WTC11 (cell line): Measurements from ENCODE around the gene OXSR1. TPM values are rescaled to one million over a fixed set of nuclear protein-coding genes. Genes with fewer than 3 reads are reported as not detected.

Experiments used
- ATAC-seq: fragments of 200-7000 bp; cut with Tn5 transposase; 2 replicates; pipeline ENCODE4 v1.10.0; 2021; ENCODE audit warnings: mild to moderate bottlenecking, moderate library complexity
- CTCF ChIA-PET: fragments of 300-600 bp; sonication (Branson Sonifier 250); formaldehyde crosslinking; loops from one replicate; lab custom pipeline; 2021; ENCODE audit warnings: antibody characterized with exemption; lab: Charles Lee
- POLR2A ChIA-PET: fragments of 350-600 bp; sonication (Branson Sonifier 250); formaldehyde crosslinking; loops from one replicate; lab custom pipeline; 2021; ENCODE audit warnings: antibody characterized with exemption; lab: Charles Lee
- DNase-seq: peaks from one replicate; pipeline ENCODE4 v3.0.0; 2021; ENCODE audit warnings: low spot score
- H3K27ac Mint-ChIP-seq: 2 replicates; pipeline ENCODE4 v1.8.0; 2021; ENCODE audit warnings: mixed read lengths
- H3K27me3 Mint-ChIP-seq: 2 replicates; pipeline ENCODE4 v1.8.0; 2021; ENCODE audit warnings: low read depth, mild to moderate bottlenecking, moderate library complexity, mixed read lengths
- H3K36me3 Mint-ChIP-seq: 2 replicates; pipeline ENCODE4 v1.8.0; 2021; ENCODE audit warnings: mixed read lengths
- H3K4me1 Mint-ChIP-seq: 2 replicates; pipeline ENCODE4 v1.8.0; 2022; ENCODE audit warnings: mixed read lengths
- H3K4me3 Mint-ChIP-seq: 2 replicates; pipeline ENCODE4 v1.8.0; 2021; ENCODE audit warnings: mild to moderate bottlenecking, moderate library complexity, mixed read lengths
- H3K9me3 Mint-ChIP-seq: 2 replicates; pipeline ENCODE4 v1.8.0; 2021; ENCODE audit warnings: mixed read lengths
- ATF1 ChIP-seq: sonication (generic); formaldehyde crosslinking; IDR thresholded peaks from 2 replicates; pipeline ENCODE4 v1.8.1; 2023; ENCODE audit warnings: mild to moderate bottlenecking, moderate library complexity, missing genetic modification reagents
- ELF4 ChIP-seq: sonication (generic); formaldehyde crosslinking; IDR thresholded peaks from 2 replicates; pipeline ENCODE4 v1.8.1; 2022; ENCODE audit warnings: low read depth, mild to moderate bottlenecking, moderate library complexity, missing genetic modification reagents
- ETV6 ChIP-seq: sonication (generic); formaldehyde crosslinking; IDR thresholded peaks from 2 replicates; pipeline ENCODE4 v1.8.1; 2022; ENCODE audit warnings: mild to moderate bottlenecking, missing genetic modification reagents
- FOXJ3 ChIP-seq: sonication (generic); formaldehyde crosslinking; IDR thresholded peaks from 2 replicates; pipeline ENCODE4 v1.9.0; 2021; ENCODE audit warnings: missing genetic modification reagents, mild to moderate bottlenecking, borderline replicate concordance
- FOXK1 ChIP-seq: sonication (generic); formaldehyde crosslinking; IDR thresholded peaks from 2 replicates; pipeline ENCODE4 v1.8.0; 2022; ENCODE audit warnings: mild to moderate bottlenecking, moderate library complexity, missing genetic modification reagents
- GABPB1 ChIP-seq: sonication (generic); formaldehyde crosslinking; IDR thresholded peaks from 2 replicates; pipeline ENCODE4 v1.8.1; 2023; ENCODE audit warnings: mild to moderate bottlenecking, missing genetic modification reagents
- GRHL2 ChIP-seq: fragments of 250-450 bp; sonication (Bioruptor Pico); IDR thresholded peaks from 2 replicates; pipeline ENCODE4 v1.8.0; 2022; ENCODE audit warnings: mild to moderate bottlenecking, moderate library complexity; ENCODE audit not compliant: insufficient replicate concordance, severe bottlenecking
- NR3C1 ChIP-seq: sonication (generic); formaldehyde crosslinking; conservative IDR thresholded peaks from 2 replicates; pipeline ENCODE4 v1.8.1; 2023; ENCODE audit warnings: low read depth, mild to moderate bottlenecking, missing genetic modification reagents
- RELA ChIP-seq: sonication (generic); formaldehyde crosslinking; IDR thresholded peaks from 2 replicates; pipeline ENCODE4 v1.8.1; 2022; ENCODE audit warnings: missing genetic modification reagents, mild to moderate bottlenecking, borderline replicate concordance
- SMAD4 ChIP-seq: sonication (generic); formaldehyde crosslinking; IDR thresholded peaks from 2 replicates; pipeline ENCODE4 v1.8.0; 2022; ENCODE audit warnings: mild to moderate bottlenecking, missing genetic modification reagents
- ZNF138 ChIP-seq: sonication (generic); formaldehyde crosslinking; conservative IDR thresholded peaks from 2 replicates; pipeline ENCODE4 v1.8.1; 2022; ENCODE audit warnings: mild to moderate bottlenecking, moderate library complexity, missing genetic modification reagents
- ZNF396 ChIP-seq: fragments of 250-450 bp; sonication (Bioruptor Pico); IDR thresholded peaks from 2 replicates; pipeline ENCODE4 v1.8.0; 2021; ENCODE audit warnings: mild to moderate bottlenecking, moderate library complexity, borderline replicate concordance
- total RNA-seq: library from RNA; stranded (reverse); gene quantifications from 3 replicates; pipeline ENCODE4 v1.2.3, GENCODE V29; 2021
- TF ChIP-seq, protein P1 (sequence below): sonication (generic); formaldehyde crosslinking; IDR thresholded peaks from 2 replicates; pipeline ENCODE4 v1.8.1; 2022; ENCODE audit warnings: mild to moderate bottlenecking, missing genetic modification reagents, moderate library complexity, borderline replicate concordance
- TF ChIP-seq, protein P2 (sequence below): fragments of 250-450 bp; sonication (Bioruptor Pico); IDR thresholded peaks from 2 replicates; pipeline ENCODE4 v1.8.0; 2021; ENCODE audit warnings: mild to moderate bottlenecking
- TF ChIP-seq, protein P3 (sequence below): fragments of 250-450 bp; sonication (Bioruptor Pico); IDR thresholded peaks from 2 replicates; pipeline ENCODE4 v2.1.2; 2022; ENCODE audit warnings: mild to moderate bottlenecking, moderate library complexity
- TF ChIP-seq, protein P4 (sequence below): sonication (generic); formaldehyde crosslinking; IDR thresholded peaks from 2 replicates; pipeline ENCODE4 v1.8.0; 2023; ENCODE audit warnings: missing genetic modification reagents
- TF ChIP-seq, protein P5 (sequence below): sonication (generic); formaldehyde crosslinking; IDR thresholded peaks from 2 replicates; pipeline ENCODE4 v1.8.1; 2022; ENCODE audit warnings: missing genetic modification reagents, borderline replicate concordance
- TF ChIP-seq, protein P6 (sequence below): sonication (generic); formaldehyde crosslinking; IDR thresholded peaks from 2 replicates; pipeline ENCODE4 v1.8.0; 2022; ENCODE audit warnings: missing genetic modification reagents

The OXSR1 gene
- total RNA-seq, 1 experiment from 2014 or later, result 50.6 TPM

DNA sequence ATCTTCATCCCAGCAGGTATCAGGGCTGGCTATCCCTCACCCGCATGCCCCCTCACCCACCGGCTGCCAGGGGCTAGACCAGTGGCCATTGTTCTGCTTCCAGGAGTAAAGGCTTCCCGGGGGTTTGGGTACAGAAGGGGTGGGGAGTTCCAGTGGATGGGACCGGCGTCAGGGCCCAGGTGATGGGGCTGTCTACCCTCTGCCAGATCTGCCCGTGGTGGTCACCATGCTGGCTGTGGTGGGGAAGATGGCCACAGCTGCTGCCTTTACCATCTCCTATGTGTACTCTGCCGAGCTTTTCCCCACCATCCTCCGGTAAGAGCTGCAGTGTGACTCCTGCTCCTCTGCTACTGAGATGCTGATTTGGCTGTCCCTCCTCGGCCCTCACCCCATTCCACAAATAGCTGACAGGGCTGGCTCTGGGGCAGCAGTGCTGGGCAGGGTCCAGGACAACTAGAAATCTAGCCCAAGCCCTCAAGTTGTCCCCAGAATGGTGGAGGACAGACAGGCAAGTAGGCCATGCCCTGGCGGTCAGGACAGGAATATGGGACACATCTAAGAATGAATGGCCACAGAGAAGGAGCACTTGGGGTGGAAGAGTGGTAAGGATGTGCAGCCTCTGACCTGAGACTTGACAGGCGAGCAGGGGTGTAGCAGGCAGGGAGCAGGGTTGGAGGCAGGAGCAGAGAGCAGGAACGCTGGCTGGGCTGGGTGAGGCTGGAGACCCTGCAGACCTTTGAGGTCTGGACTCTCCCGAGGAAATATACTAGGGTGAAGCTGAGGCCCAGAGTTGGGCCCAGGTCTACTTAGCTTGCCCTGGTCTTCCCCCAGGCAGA lies 111.0 kb downstream of the OXSR1 start:
- CTCF ChIA-PET, result no interaction called here

More for the DNA sequence above, 111.0 kb downstream of the OXSR1 start:
- Mint-ChIP-seq H3K4me3 (no peak overlapping the region), H3K27me3 (no peaks in the 10 kb centered on the region), H3K27ac (no peak overlapping the region), H3K4me1 (no peaks in the 10 kb centered on the region), H3K9me3 (no peaks in the 10 kb centered on the region), H3K36me3 (no peaks in the 10 kb centered on the region)
- DNase-seq (no peak), ATAC-seq (no peak)
- POLR2A ChIA-PET, result no interaction called here
- TF ChIP-seq, protein P1, sequence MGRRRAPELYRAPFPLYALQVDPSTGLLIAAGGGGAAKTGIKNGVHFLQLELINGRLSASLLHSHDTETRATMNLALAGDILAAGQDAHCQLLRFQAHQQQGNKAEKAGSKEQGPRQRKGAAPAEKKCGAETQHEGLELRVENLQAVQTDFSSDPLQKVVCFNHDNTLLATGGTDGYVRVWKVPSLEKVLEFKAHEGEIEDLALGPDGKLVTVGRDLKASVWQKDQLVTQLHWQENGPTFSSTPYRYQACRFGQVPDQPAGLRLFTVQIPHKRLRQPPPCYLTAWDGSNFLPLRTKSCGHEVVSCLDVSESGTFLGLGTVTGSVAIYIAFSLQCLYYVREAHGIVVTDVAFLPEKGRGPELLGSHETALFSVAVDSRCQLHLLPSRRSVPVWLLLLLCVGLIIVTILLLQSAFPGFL, result no peak
- no peak for TF ChIP-seq ZNF138 (CRISPR knock-in tag)
- TF ChIP-seq, protein P2, sequence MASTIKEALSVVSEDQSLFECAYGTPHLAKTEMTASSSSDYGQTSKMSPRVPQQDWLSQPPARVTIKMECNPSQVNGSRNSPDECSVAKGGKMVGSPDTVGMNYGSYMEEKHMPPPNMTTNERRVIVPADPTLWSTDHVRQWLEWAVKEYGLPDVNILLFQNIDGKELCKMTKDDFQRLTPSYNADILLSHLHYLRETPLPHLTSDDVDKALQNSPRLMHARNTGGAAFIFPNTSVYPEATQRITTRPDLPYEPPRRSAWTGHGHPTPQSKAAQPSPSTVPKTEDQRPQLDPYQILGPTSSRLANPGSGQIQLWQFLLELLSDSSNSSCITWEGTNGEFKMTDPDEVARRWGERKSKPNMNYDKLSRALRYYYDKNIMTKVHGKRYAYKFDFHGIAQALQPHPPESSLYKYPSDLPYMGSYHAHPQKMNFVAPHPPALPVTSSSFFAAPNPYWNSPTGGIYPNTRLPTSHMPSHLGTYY, result no peak
- TF ChIP-seq FOXK1 (CRISPR knock-in tag), result no peak
- TF ChIP-seq, protein P3, sequence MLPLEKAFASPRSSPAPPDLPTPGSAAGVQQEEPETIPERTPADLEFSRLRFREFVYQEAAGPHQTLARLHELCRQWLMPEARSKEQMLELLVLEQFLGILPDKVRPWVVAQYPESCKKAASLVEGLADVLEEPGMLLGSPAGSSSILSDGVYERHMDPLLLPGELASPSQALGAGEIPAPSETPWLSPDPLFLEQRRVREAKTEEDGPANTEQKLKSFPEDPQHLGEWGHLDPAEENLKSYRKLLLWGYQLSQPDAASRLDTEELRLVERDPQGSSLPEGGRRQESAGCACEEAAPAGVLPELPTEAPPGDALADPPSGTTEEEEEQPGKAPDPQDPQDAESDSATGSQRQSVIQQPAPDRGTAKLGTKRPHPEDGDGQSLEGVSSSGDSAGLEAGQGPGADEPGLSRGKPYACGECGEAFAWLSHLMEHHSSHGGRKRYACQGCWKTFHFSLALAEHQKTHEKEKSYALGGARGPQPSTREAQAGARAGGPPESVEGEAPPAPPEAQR, result no peak
- no peak for TF ChIP-seq ATF1 (CRISPR knock-in tag)
- TF ChIP-seq ZNF396 (CRISPR knock-in tag), result no peak
- TF ChIP-seq FOXJ3, result no peak
- no peak for TF ChIP-seq GABPB1 (CRISPR knock-in tag)
- no peak for TF ChIP-seq RELA (CRISPR knock-in tag)
- TF ChIP-seq, protein P4, sequence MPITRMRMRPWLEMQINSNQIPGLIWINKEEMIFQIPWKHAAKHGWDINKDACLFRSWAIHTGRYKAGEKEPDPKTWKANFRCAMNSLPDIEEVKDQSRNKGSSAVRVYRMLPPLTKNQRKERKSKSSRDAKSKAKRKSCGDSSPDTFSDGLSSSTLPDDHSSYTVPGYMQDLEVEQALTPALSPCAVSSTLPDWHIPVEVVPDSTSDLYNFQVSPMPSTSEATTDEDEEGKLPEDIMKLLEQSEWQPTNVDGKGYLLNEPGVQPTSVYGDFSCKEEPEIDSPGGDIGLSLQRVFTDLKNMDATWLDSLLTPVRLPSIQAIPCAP, result no peak
- no peak for TF ChIP-seq ELF4 (CRISPR knock-in tag)
- TF ChIP-seq, protein P5, sequence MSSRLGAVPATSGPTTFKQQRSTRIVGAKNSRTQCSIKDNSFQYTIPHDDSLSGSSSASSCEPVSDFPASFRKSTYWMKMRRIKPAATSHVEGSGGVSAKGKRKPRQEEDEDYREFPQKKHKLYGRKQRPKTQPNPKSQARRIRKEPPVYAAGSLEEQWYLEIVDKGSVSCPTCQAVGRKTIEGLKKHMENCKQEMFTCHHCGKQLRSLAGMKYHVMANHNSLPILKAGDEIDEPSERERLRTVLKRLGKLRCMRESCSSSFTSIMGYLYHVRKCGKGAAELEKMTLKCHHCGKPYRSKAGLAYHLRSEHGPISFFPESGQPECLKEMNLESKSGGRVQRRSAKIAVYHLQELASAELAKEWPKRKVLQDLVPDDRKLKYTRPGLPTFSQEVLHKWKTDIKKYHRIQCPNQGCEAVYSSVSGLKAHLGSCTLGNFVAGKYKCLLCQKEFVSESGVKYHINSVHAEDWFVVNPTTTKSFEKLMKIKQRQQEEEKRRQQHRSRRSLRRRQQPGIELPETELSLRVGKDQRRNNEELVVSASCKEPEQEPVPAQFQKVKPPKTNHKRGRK (CRISPR knock-in tag), result no peak
- no peak for TF ChIP-seq GRHL2 (CRISPR knock-in tag)
- TF ChIP-seq NR3C1, result no peak
- no peak for TF ChIP-seq SMAD4
- TF ChIP-seq, protein P6, sequence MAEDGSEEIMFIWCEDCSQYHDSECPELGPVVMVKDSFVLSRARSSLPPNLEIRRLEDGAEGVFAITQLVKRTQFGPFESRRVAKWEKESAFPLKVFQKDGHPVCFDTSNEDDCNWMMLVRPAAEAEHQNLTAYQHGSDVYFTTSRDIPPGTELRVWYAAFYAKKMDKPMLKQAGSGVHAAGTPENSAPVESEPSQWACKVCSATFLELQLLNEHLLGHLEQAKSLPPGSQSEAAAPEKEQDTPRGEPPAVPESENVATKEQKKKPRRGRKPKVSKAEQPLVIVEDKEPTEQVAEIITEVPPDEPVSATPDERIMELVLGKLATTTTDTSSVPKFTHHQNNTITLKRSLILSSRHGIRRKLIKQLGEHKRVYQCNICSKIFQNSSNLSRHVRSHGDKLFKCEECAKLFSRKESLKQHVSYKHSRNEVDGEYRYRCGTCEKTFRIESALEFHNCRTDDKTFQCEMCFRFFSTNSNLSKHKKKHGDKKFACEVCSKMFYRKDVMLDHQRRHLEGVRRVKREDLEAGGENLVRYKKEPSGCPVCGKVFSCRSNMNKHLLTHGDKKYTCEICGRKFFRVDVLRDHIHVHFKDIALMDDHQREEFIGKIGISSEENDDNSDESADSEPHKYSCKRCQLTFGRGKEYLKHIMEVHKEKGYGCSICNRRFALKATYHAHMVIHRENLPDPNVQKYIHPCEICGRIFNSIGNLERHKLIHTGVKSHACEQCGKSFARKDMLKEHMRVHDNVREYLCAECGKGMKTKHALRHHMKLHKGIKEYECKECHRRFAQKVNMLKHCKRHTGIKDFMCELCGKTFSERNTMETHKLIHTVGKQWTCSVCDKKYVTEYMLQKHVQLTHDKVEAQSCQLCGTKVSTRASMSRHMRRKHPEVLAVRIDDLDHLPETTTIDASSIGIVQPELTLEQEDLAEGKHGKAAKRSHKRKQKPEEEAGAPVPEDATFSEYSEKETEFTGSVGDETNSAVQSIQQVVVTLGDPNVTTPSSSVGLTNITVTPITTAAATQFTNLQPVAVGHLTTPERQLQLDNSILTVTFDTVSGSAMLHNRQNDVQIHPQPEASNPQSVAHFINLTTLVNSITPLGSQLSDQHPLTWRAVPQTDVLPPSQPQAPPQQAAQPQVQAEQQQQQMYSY, result no peak
- no peak for TF ChIP-seq ETV6 (CRISPR knock-in tag)
